Activated naive CD4-positive, alpha-beta T cell treated with anti-CD3 and anti-CD28 coated beads, Interleukin-2, amount 50 U/mL, for 24 hours (primary cell): ENCODE data around the gene IL1RAP.

ENCODE experiments used
- H3K27ac Mint-ChIP-seq: one replicate; pipeline ENCODE4 v1.8.0; 2021; ENCODE audit warnings: mild to moderate bottlenecking, mixed read lengths
- H3K27me3 Mint-ChIP-seq: one replicate; pipeline ENCODE4 v1.8.0; 2021; ENCODE audit warnings: mixed read lengths
- H3K36me3 Mint-ChIP-seq: one replicate; pipeline ENCODE4 v1.8.0; 2021; ENCODE audit warnings: mixed read lengths
- H3K4me1 Mint-ChIP-seq: one replicate; pipeline ENCODE4 v1.8.0; 2021; ENCODE audit warnings: mixed read lengths
- H3K4me3 Mint-ChIP-seq: one replicate; pipeline ENCODE4 v1.8.0; 2021; ENCODE audit warnings: mild to moderate bottlenecking, mixed read lengths
- H3K9me3 Mint-ChIP-seq: one replicate; pipeline ENCODE4 v1.8.0; 2021; ENCODE audit warnings: mixed read lengths

Gene IL1RAP

DNA sequence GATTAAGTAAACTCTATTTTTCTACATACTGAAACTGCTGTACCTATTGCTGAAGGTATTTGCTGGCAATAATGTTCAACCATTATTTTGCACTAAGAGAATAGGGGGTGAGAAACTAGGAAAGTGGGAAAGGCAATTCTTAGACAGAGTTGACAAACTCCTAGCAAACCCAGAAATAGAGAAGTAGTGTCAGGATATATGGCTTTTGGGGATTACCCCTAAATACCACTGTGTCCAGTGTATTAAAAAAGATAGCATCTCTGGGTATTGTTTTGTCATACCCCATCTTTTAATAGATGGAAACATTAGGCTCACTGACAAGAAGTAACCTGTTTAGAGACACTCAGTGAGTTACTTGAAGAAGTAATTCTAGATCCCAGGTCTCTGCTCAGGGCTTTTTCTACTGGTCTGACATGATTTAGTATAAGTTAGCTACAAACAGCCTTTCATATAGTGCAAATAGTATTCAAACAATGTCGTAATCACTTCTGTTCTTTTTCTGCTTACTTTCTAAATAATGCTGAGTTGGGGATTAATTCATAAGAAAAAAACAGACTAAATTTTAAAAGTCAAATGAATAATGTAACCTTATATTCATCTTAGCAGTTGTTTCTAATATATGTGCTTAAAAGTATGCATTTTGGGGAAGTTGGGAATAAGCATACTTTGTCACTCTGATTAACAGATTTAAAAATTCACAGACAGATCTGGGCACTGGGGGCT, 107.2 kb downstream of the IL1RAP start:
- Mint-ChIP-seq H3K4me3 (no peak overlapping the region), H3K36me3 (peaks cover 22% of the 10 kb centered on the region), H3K9me3 (no peaks in the 10 kb centered on the region)

DNA sequence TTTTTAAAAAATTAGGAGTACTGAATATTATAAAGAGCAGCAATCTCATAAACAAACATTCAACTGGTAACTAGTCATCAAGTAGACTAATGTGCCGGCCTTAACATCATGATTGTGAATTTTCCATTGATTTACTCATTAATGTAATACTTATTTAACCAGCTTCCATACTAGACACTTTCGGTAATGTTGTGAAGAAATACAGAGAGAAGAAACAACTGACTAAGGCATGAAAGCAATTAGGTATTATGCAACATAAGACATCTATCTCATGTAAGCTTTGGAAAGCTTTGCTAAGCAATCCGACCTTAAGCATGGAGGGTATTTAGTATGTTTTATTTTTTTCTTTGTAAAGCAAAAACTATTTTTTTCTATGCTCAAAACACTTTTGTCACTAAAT, 108.0 kb downstream of the IL1RAP start:
- no peaks in the 10 kb centered on the region for H3K27me3 Mint-ChIP-seq
- H3K4me1 Mint-ChIP-seq: peaks cover 25% of the 10 kb centered on the region
- H3K36me3 Mint-ChIP-seq: peaks cover 18% of the 10 kb centered on the region
- no peak overlapping the region for H3K4me3 Mint-ChIP-seq
- no peak overlapping the region for H3K27ac Mint-ChIP-seq
- no peaks in the 10 kb centered on the region for H3K9me3 Mint-ChIP-seq

More for the DNA sequence above, 107.2 kb downstream of the IL1RAP start:
- Mint-ChIP-seq H3K27me3 (no peaks in the 10 kb centered on the region), H3K27ac (no peak overlapping the region), H3K4me1 (peaks cover 34% of the 10 kb centered on the region)

DNA sequence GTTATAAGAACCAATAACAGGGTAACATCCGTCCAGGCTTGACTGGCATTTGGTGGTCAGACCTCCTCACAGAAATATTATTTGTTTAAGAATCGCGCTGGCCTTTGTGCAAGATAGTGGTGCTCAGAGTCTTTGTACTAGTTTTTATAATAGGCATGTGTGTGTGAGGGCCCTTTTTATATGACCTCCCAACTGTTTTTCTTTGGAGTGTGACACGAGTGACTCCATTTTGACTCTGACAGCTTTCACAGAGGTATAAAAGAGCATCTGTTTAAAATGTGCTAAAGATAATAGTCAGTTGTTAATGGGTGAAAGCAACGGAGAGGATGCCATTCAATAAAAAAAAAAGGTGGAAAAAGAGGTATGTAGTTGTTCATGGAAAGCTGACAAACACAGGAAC, 110.4 kb downstream of the IL1RAP start:
- Mint-ChIP-seq H3K36me3 (peaks cover 19% of the 10 kb centered on the region), H3K27ac (no peak overlapping the region), H3K4me3 (no peak overlapping the region), H3K27me3 (no peaks in the 10 kb centered on the region), H3K4me1 (peaks cover 2% of the 10 kb centered on the region), H3K9me3 (no peaks in the 10 kb centered on the region)

DNA sequence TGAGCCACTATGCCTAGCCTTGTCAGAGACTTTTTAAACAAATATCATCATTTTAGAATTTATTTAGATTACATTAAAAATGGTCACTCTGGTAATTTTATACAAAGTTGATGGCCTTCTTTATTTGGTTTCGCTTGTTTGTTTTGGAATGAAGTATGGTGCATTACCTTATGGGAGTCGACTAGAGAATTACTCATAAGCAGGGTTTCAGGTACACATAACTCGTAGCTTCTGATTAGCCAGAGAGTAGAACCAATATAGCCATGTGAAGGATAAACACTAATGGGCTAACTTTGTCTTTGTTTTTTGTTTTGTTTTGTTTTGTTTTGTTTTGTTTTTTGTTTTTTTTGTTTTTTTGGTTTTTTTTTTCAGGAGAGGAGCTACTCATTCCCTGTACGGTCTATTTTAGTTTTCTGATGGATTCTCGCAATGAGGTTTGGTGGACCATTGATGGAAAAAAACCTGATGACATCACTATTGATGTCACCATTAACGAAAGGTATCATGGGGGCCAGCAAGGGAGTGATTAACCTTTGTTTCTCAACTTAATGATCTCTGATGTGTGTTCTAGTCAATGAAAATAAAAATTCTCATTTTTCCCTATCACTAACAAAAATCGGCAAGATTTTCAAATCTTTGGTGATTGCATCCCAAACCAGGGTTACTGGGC, 113.2 kb downstream of the IL1RAP start:
- Mint-ChIP-seq H3K4me1 (peaks cover 4% of the 10 kb centered on the region), H3K27ac (no peak overlapping the region), H3K9me3 (no peaks in the 10 kb centered on the region), H3K4me3 (no peak overlapping the region), H3K27me3 (no peaks in the 10 kb centered on the region), H3K36me3 (peaks cover 22% of the 10 kb centered on the region)

DNA sequence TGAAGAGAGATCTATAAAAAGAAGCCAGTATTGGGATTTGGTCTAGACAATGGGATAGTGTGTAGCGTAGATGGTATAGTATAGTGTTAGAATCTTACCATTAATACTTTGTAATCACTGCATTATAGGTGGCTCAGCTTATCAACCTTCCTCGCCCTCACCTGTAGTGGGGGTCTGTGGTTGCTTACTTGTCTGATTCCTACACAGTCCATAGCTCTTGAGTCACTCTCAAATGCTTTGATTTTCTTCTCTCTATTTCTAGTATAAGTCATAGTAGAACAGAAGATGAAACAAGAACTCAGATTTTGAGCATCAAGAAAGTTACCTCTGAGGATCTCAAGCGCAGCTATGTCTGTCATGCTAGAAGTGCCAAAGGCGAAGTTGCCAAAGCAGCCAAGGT, 115.2 kb downstream of the IL1RAP start:
- H3K27me3 Mint-ChIP-seq: no peaks in the 10 kb centered on the region
- H3K4me3 Mint-ChIP-seq: no peak overlapping the region
- H3K9me3 Mint-ChIP-seq: no peaks in the 10 kb centered on the region
- H3K27ac Mint-ChIP-seq: no peak overlapping the region
- H3K36me3 Mint-ChIP-seq: peaks cover 19% of the 10 kb centered on the region
- peaks cover 4% of the 10 kb centered on the region for H3K4me1 Mint-ChIP-seq

DNA sequence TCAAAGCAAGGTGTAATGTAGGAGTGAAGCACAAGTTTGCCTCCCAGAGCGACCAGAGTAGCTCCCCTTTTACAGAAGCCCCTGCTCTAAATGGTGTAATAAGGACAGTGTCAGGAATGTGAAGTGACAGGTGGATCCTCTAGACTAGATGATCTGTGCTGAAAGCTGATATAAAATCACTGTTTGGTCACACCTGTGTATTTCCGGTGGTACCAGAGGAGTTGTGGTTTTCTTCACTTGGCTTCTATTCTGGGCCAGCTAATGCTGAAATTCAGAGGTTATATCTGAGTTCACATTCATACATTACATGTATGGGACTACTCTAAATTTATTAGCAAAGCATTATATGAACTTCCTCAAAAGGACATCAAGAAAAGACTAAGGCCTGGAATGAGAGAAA, 117.4 kb downstream of the IL1RAP start:
- no peak overlapping the region for H3K4me3 Mint-ChIP-seq
- peaks cover 10% of the 10 kb centered on the region for H3K36me3 Mint-ChIP-seq
- H3K27ac Mint-ChIP-seq: no peak overlapping the region

DNA sequence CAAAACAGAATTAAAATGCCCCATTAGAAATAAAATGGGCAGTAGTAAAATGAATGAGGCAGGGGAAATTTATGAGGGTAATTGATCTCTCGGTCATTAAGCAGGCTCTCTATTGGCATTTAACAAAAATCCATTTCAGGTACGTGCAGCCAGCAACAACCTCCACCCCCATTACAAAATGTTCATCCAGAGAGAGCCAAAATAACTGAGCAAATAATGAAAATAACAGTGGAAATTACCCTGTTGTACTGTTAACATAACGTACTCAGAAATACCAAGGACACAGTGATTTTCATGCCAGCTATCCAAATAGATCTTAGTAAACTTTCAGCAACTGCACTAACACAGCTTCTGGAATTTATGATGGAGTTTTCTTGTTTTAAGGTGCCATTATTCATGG, 127.7 kb downstream of the IL1RAP start:
- Mint-ChIP-seq H3K36me3 (peaks cover 26% of the 10 kb centered on the region), H3K4me3 (no peak overlapping the region), H3K4me1 (no peaks in the 10 kb centered on the region), H3K9me3 (no peaks in the 10 kb centered on the region), H3K27ac (no peak overlapping the region), H3K27me3 (no peaks in the 10 kb centered on the region)

More for the DNA sequence above, 117.4 kb downstream of the IL1RAP start:
- no peaks in the 10 kb centered on the region for H3K27me3 Mint-ChIP-seq
- no peaks in the 10 kb centered on the region for H3K9me3 Mint-ChIP-seq
- H3K4me1 Mint-ChIP-seq: peaks cover 4% of the 10 kb centered on the region

DNA sequence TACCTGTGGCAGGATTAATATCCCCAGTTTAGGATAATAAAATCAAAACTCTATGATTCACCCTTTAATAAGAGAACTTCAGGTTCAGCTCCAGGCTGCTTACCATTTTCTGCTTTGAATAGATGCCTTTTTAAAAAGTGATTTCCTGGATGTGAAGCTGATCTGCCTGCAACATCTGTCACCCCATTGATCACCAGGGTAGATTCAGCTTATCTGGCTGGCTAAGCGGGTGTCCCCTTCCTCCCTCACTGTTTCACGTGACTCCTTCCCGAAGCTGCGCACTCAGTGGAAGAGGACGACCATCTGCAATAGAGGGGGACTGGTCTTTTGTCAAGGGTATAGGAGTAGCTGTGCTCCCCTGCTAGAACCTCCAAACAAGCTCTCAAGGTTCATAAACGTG, 128.1 kb downstream of the IL1RAP start:
- Mint-ChIP-seq H3K4me1 (no peaks in the 10 kb centered on the region), H3K27me3 (no peaks in the 10 kb centered on the region), H3K36me3 (peaks cover 26% of the 10 kb centered on the region), H3K27ac (no peak overlapping the region), H3K4me3 (no peak overlapping the region), H3K9me3 (no peaks in the 10 kb centered on the region)

DNA sequence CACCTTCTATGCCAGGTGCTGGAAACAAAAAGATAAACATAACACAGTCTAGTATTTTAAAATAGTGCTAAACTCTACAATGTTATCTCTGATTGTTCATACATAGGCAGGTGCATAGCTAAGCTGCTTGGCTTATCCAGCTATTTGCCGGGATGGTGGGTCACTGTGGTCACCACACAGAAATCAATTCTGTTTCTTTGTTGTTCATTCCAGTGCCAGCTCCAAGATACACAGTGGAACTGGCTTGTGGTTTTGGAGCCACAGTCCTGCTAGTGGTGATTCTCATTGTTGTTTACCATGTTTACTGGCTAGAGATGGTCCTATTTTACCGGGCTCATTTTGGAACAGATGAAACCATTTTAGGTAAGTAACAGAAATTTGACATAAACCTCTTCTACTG, 130.2 kb downstream of the IL1RAP start:
- Mint-ChIP-seq H3K36me3 (peaks cover 27% of the 10 kb centered on the region), H3K4me1 (no peaks in the 10 kb centered on the region), H3K4me3 (no peak overlapping the region), H3K27me3 (no peaks in the 10 kb centered on the region), H3K27ac (no peak overlapping the region), H3K9me3 (no peaks in the 10 kb centered on the region)

DNA sequence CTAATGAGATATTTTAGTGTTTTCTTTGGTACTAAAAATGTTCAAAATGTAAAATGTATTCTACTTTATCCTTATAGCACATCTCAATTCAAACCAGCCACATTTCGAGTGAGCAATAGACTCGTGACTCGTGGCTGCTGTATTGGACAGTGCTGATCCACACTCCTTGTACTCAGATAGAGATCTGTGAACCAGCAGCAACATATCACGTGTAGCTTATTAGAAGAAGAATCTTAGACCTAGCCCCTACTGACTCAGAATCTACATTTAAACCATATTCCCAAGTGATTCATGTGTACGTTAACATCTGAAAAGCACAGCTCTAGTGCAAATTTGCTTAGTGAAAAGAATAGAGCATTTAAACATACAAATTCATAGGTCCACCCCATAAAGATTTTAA, 130.9 kb downstream of the IL1RAP start:
- Mint-ChIP-seq H3K27me3 (no peaks in the 10 kb centered on the region), H3K27ac (no peak overlapping the region), H3K9me3 (no peaks in the 10 kb centered on the region), H3K4me3 (no peak overlapping the region), H3K36me3 (peaks cover 24% of the 10 kb centered on the region), H3K4me1 (no peaks in the 10 kb centered on the region)

DNA sequence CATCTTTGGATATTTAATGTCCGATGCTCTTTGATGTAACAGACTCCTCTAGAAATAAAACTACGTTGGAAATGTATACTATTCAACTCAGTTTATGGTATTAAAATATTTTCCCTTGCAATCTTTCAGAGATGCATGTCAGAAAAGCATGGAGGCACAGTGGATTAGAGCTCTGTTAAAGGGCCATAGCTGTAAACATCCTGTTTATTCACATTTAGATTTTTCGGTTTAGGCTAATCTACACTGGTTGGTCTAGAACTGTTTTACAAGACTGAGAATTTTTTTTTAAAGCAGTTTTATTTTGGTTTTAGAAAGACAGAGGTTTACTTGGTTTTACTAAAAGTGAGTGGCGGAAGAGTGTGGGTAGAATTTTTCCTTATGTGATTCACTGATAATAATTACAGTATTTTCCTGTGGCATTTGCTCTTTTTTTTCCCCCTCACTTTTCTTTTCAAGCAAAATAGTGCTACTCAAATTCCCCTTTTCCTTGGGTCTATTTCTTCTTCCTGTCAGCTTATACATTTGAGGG, 132.1 kb downstream of the IL1RAP start:
- Mint-ChIP-seq H3K27me3 (no peaks in the 10 kb centered on the region), H3K4me3 (no peak overlapping the region), H3K27ac (no peak overlapping the region), H3K4me1 (no peaks in the 10 kb centered on the region), H3K36me3 (peaks cover 19% of the 10 kb centered on the region), H3K9me3 (no peaks in the 10 kb centered on the region)

DNA sequence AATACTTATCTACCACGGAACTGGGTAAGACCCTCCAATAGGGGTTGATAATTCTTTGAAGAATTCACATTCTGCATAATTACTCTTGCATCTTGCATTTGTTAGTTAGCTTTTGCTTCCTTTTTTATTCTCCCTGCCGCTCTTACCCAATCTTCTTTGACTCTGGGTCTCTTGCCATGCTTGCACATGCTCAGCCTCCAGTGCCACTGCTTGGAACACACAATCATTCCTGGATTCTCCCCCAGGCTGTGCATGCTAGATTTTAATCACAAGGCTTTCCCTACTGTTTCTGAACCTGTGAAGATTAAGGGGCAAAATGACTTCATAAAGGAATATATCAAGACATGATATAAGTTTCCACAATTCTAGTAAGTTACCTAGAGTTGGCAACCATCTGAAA, 133.1 kb downstream of the IL1RAP start:
- H3K36me3 Mint-ChIP-seq: peaks cover 21% of the 10 kb centered on the region
- H3K9me3 Mint-ChIP-seq: no peaks in the 10 kb centered on the region
- H3K27me3 Mint-ChIP-seq: no peaks in the 10 kb centered on the region
- H3K27ac Mint-ChIP-seq: no peak overlapping the region
- no peak overlapping the region for H3K4me3 Mint-ChIP-seq
- no peaks in the 10 kb centered on the region for H3K4me1 Mint-ChIP-seq

DNA sequence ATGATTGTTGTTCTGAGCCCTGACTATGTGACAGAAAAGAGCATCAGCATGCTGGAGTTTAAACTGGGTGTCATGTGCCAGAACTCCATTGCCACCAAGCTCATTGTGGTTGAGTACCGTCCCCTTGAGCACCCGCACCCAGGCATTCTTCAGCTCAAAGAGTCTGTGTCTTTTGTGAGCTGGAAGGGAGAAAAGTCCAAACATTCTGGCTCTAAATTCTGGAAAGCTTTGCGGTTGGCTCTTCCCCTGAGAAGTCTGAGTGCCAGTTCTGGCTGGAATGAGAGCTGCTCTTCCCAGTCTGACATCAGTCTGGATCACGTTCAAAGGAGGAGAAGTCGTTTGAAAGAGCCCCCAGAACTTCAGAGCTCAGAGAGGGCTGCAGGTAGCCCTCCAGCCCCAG, 142.0 kb downstream of the IL1RAP start:
- Mint-ChIP-seq H3K4me3 (no peak overlapping the region), H3K9me3 (no peaks in the 10 kb centered on the region), H3K4me1 (no peaks in the 10 kb centered on the region), H3K36me3 (peaks cover 2% of the 10 kb centered on the region), H3K27ac (no peak overlapping the region), H3K27me3 (no peaks in the 10 kb centered on the region)

DNA sequence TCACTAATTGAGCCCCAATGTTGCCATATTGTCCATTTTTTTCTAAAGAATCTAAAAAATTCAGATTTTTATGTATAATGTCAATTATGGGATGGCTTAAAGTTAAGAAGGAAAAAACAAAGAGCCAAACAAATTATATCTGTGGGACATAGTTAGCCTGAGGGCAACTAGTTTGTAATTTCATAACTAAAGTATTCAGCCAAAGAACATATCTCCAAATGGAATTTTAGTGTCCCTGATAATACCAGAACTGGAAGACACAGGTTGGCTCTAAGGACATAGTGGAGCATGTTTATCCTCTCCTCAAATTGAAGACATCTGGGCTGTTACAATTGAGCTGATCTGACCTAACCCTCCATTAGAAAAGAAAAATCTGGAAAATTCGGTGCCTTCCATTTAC, 144.2 kb downstream of the IL1RAP start:
- Mint-ChIP-seq H3K27ac (no peak overlapping the region), H3K36me3 (no peaks in the 10 kb centered on the region), H3K4me1 (no peaks in the 10 kb centered on the region), H3K9me3 (no peaks in the 10 kb centered on the region), H3K27me3 (no peaks in the 10 kb centered on the region), H3K4me3 (no peak overlapping the region)

DNA sequence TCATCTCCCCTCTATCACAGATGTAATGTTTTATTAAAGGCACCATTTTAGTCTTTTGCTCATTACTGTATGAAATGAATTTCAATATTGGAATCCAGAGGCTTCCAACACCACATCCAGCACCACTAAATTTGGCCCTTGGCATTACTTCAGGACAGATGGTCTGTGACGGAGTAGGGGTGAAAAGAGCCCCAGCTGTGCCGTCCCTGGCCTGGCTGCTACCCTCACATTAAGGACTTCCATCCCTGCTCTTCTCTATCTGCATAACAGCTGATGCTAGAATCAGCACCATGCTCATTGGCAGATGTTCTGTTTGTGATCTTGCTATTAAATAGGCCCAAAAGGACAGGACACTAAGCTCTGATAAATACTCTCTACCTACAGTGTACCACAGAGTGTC, 152.9 kb downstream of the IL1RAP start:
- no peaks in the 10 kb centered on the region for H3K36me3 Mint-ChIP-seq

DNA sequence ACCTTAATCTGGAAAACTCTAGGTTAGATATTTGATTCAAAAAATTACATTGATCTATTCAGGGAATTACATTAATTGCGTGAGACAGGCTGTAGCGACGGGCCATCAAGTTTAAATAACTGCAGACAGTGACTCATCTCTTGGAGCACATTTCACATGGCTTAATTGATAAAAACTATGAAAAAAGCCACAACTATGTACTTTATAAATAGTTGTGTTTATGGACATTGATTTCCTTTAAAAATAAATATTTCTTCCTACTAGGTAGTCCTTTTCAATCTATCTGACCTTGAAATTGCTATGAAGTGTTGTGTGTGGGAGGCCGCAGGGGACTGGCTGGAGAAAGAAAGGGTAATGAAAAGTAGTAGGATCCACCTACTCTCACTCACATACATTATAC, 157.8 kb downstream of the IL1RAP start:
- Mint-ChIP-seq H3K9me3 (no peaks in the 10 kb centered on the region), H3K4me1 (no peaks in the 10 kb centered on the region), H3K27ac (no peak overlapping the region), H3K36me3 (no peaks in the 10 kb centered on the region), H3K4me3 (no peak overlapping the region), H3K27me3 (no peaks in the 10 kb centered on the region)

More for the DNA sequence above, 152.9 kb downstream of the IL1RAP start:
- H3K9me3 Mint-ChIP-seq: no peaks in the 10 kb centered on the region
- H3K4me3 Mint-ChIP-seq: no peak overlapping the region
- no peaks in the 10 kb centered on the region for H3K4me1 Mint-ChIP-seq
- H3K27ac Mint-ChIP-seq: no peak overlapping the region
- H3K27me3 Mint-ChIP-seq: peaks cover 3% of the 10 kb centered on the region
